SH-SY5Y (cell line): ENCODE results near the gene MREG.

Experiments used
- GATA2 ChIP-seq: IDR thresholded peaks from 2 replicates; pipeline ENCODE4 v1.6.1; 2011; ENCODE audit warnings: mild to moderate bottlenecking, low read depth, low read length
- GATA3 ChIP-seq: IDR thresholded peaks from 2 replicates; pipeline ENCODE4 v1.6.1; 2011; ENCODE audit warnings: low read depth, mild to moderate bottlenecking, low read length, moderate library complexity

DNA sequence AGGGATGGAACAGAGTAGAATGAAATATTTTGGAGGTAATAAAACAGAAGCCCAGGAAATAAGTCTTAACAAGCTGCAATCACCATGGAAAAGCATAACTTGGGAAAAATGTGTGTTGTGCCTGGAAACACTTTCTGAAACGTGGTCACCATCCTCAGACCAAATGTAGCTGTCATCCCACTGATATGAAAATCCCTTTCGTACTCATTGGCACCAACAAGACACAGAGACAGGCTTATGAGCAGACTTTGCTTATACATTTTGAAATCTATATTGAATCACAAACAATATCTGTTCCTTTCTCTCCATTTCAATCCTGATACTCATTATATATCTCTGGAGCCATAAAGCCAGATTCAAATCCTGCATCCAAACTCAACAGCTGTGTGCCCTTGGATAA is 28.7 kb downstream of the MREG start:
- TF ChIP-seq GATA3 = no peak
- TF ChIP-seq GATA2 = no peak
